HepG2 (cell line): Measurements from ENCODE around the gene ITPR1. TPM values are rescaled to one million over a fixed set of nuclear protein-coding genes. Genes with fewer than 3 reads are reported as not detected.

ENCODE experiments used
- HDAC2 ChIP-seq: sonication (generic); formaldehyde crosslinking; IDR thresholded peaks from 2 replicates; pipeline ENCODE4 v1.4.0; 2020; ENCODE audit warnings: missing genetic modification reagents
- HMG20A ChIP-seq: IDR thresholded peaks from 2 replicates; pipeline ENCODE4 v1.6.1; 2016; ENCODE audit warnings: borderline replicate concordance
- HNF4A ChIP-seq: sonication (generic); formaldehyde crosslinking; IDR thresholded peaks from 2 replicates; pipeline ENCODE4 v1.4.0; 2020; ENCODE audit warnings: missing genetic modification reagents
- MAF1 ChIP-seq: sonication (generic); formaldehyde crosslinking; IDR thresholded peaks from 2 replicates; pipeline ENCODE4 v1.5.0; 2020; ENCODE audit warnings: missing genetic modification reagents, borderline replicate concordance
- MIER3 ChIP-seq: IDR thresholded peaks from 2 replicates; pipeline ENCODE4 v1.6.1; 2016; ENCODE audit warnings: missing compliant biosample characterization, borderline replicate concordance
- MIXL1 ChIP-seq: IDR thresholded peaks from 2 replicates; pipeline ENCODE4 v1.6.1; 2016
- MYPOP ChIP-seq: sonication (generic); formaldehyde crosslinking; IDR thresholded peaks from 2 replicates; pipeline ENCODE4 v1.8.1; 2023; ENCODE audit warnings: mild to moderate bottlenecking, moderate library complexity, missing genetic modification reagents
- MZF1 ChIP-seq: sonication (generic); formaldehyde crosslinking; IDR thresholded peaks from 2 replicates; pipeline ENCODE4 v1.8.1; 2023; ENCODE audit warnings: mild to moderate bottlenecking, missing genetic modification reagents, borderline replicate concordance
- NR2F2 ChIP-seq: IDR thresholded peaks from 2 replicates; pipeline ENCODE4 v1.6.1; 2012; ENCODE audit warnings: low read depth, inconsistent platforms, borderline replicate concordance
- PHF5A ChIP-seq: IDR thresholded peaks from one replicate; pipeline ENCODE4 v1.6.1; 2018; ENCODE audit warnings: low read depth, missing genetic modification reagents; ENCODE audit not compliant: unreplicated experiment
- PPARG ChIP-seq: conservative IDR thresholded peaks from 2 replicates; pipeline ENCODE4 v1.6.1; 2016; ENCODE audit warnings: missing biosample characterization, missing genetic modification reagents
- RARG ChIP-seq: sonication (generic); formaldehyde crosslinking; IDR thresholded peaks from 2 replicates; pipeline ENCODE4 v1.4.0; 2020; ENCODE audit warnings: low read depth, mild to moderate bottlenecking, missing genetic modification reagents
- REST ChIP-seq, 2 experiments: IDR thresholded peaks; 2 replicates each; pipeline ENCODE4 v1.6.1; 2011 to 2012; ENCODE audit warnings: low read length in 2 of 2, borderline replicate concordance in 1 of 2, low read depth in 1 of 2, mild to moderate bottlenecking in 1 of 2, moderate library complexity in 1 of 2
- RNF219 ChIP-seq: sonication (generic); formaldehyde crosslinking; IDR thresholded peaks from 2 replicates; pipeline ENCODE4 v1.5.0; 2020; ENCODE audit warnings: mild to moderate bottlenecking, missing genetic modification reagents
- TCF7 ChIP-seq: sonication (generic); IDR thresholded peaks from 2 replicates; pipeline ENCODE4 v1.6.1; 2016; ENCODE audit warnings: antibody characterized with exemption, low read depth
- TFDP1 ChIP-seq: IDR thresholded peaks from 2 replicates; pipeline ENCODE4 v1.6.1; 2016; ENCODE audit warnings: missing compliant biosample characterization, missing genetic modification reagents, borderline replicate concordance
- ZGPAT ChIP-seq: IDR thresholded peaks from 2 replicates; pipeline ENCODE4 v1.6.1; 2016; ENCODE audit warnings: mild to moderate bottlenecking
- ZNF468 ChIP-seq: sonication (generic); formaldehyde crosslinking; IDR thresholded peaks from 2 replicates; pipeline ENCODE4 v1.8.0; 2022; ENCODE audit warnings: mild to moderate bottlenecking, moderate library complexity, missing genetic modification reagents
- ZNF550 ChIP-seq: sonication (generic); formaldehyde crosslinking; IDR thresholded peaks from 2 replicates; pipeline ENCODE4 v1.4.0; 2020; ENCODE audit warnings: mild to moderate bottlenecking, missing genetic modification reagents, borderline replicate concordance
- ZNF83 ChIP-seq: sonication (generic); formaldehyde crosslinking; IDR thresholded peaks from 2 replicates; pipeline ENCODE4 v1.4.0; 2020; ENCODE audit warnings: missing genetic modification reagents, mild to moderate bottlenecking, borderline replicate concordance
- polyA plus RNA-seq, 8 experiments: library from polyadenylated mRNA; depleted of rRNA in 3 of 8; stranded (reverse) in 7 of 8; unstranded in 1 of 8; fragments of >200 nt; fragmentation: Illumina TruSeq in 4 of 8; extraction: Trizol in 4 of 8; gene quantifications; 2 replicates each; pipeline versions ENCODE4 v1.2.1 to v1.2.3, GENCODE V29; 2011 to 2016; ENCODE audit warnings: low read depth in 4 of 8, missing spikeins in 1 of 8, mixed read lengths in 1 of 8; ENCODE audit not compliant: insufficient read depth in 1 of 8
- total RNA-seq, 5 experiments: library from RNA; depleted of rRNA; stranded (reverse); fragments of >200 nt; fragmentation: Illumina TruSeq; extraction: Trizol; gene quantifications; 2 replicates each; pipeline ENCODE4 v1.2.3, GENCODE V29; 2016; ENCODE audit warnings: low read depth in 1 of 5

ITPR1 gene
- total and polyA plus RNA-seq, 2 of the 13 experiments (the other 11 are each of a cell fraction or from before 2014, with no cell fraction given), result 10.0 to 11.4 TPM

- TF ChIP-seq TCF7 (0 out of 2 replicates have a peak, but pooled peaks have one; percentile 4), ZGPAT (CRISPR knock-in tag) (peak; percentile 52; the same call in 1 of the 2 replicates), PPARG (CRISPR knock-in tag) (peak; percentile 98), ZNF468 (no peak), PHF5A (no peak), ZNF550 (no peak), RNF219 (no peak), MAF1 (no peak), HNF4A (CRISPR knock-in tag) (0 out of 2 replicates have a peak, but pooled peaks have one; percentile 55), HMG20A (peak; percentile 55; the same call in 1 of the 2 replicates), MIXL1 (CRISPR knock-in tag) (peak; percentile 57; the same call in 1 of the 2 replicates), TFDP1 (no peak), RARG (CRISPR knock-in tag) (no peak), ZNF83 (CRISPR knock-in tag) (no peak), NR2F2 (peak; percentile 44; the same call in 1 of the 2 replicates), REST (IDR thresholded peaks at IDR 0.05; ENCODE audit: borderline replicate concordance in 1 of 2, low read depth in 1 of 2, low read length in 2 of 2) (0 out of 4 replicates have a peak, but pooled peaks of 1 of the 2 experiments have one; percentile 35), HDAC2 (0 out of 2 replicates have a peak, but pooled peaks have one; percentile 22), MYPOP (CRISPR knock-in tag) (no peak), MZF1 (CRISPR knock-in tag) (no peak), MIER3 (CRISPR knock-in tag) (peak; percentile 29; the same call in 1 of the 2 replicates)
These were observed 72.8 kb downstream of the ITPR1 start (continued) for GRCh38 chr3:4565809-4566501.
